ENCODE results near the gene KLHDC8B. TPM values are rescaled to one million over a fixed set of nuclear protein-coding genes. Genes with fewer than 3 reads are reported as not detected.
A peak's percentile ranks its signal among the peaks of the same experiment; 100 is the strongest.

The KLHDC8B gene
- total RNA-seq (22.9 and 36.0 TPM in 2 replicates), polyA plus RNA-seq (70.1 and 77.8 TPM in 2 replicates), polyA minus RNA-seq (67.6 and 69.7 TPM in 2 replicates), Bru-seq, nascent RNA (percentile 66 among the genes with signal in this experiment), BruChase-seq, experiment 1, labeled RNA remaining after a 6-hour chase (percentile 75 among the genes with signal in this experiment), BruChase-seq, experiment 2, labeled RNA remaining after a 2-hour chase (percentile 77 among the genes with signal in this experiment)
- polyA plus RNA-seq (2011; cell fraction: cytosol; rRNA removed): 40.8 and 46.2 TPM in 2 replicates
- polyA plus RNA-seq (2011; cell fraction: nucleus; rRNA removed): 87.9 and 95.6 TPM in 2 replicates
- 22.1 and 32.7 TPM in 2 replicates for polyA plus RNA-seq (2012)
- polyA minus RNA-seq (2011; cell fraction: cytosol; rRNA and poly(A)+ RNA removed): not detected
- 51.4 and 57.6 TPM in 2 replicates for polyA minus RNA-seq (2011; cell fraction: nucleus; rRNA and poly(A)+ RNA removed)
- long read RNA-seq, transcript KLHDC8B-201 (6 exons, 1,959 nt): major isoform, 30 of 56 reads
- long read RNA-seq, partial matches to known transcripts: 8 of 56 reads
- long read RNA-seq, other reads (novel, unspliced or antisense): 16 of 56 reads

- peaks cover 25% of the 10 kb centered on the region for H3K4me1 ChIP-seq (ENCODE audit: control insufficient read depth, extremely low read depth, insufficient read depth, low read length)
- peak within 1 kb of the TSS; percentile 99 for H2AFZ ChIP-seq (ENCODE audit: low read depth, low read length)
- peak within 1 kb of the TSS; percentile 24 for H3K27ac ChIP-seq (ENCODE audit: insufficient read depth, low read depth, low read length)
- ChIA-PET CTCF (interaction anchor here (0.6 to 8.5 kb wide), 47 partner anchors 9 to 299 kb away, joined by 3 to 87 read pairs (median 5); partner anchors contain the start of genes C3orf62, DAG1, LAMB2 and QRICH1), POLR2A (no interaction called here)
- H3K9ac ChIP-seq (replicated peaks; ENCODE audit: extremely low read depth, insufficient read depth, low read length): peak within 1 kb of the TSS; percentile 80
- H3K79me2 ChIP-seq (ENCODE audit: control insufficient read depth, insufficient read depth, low read length): peaks cover 5% of the 10 kb centered on the region
- H3K9me1 ChIP-seq (replicated peaks; ENCODE audit: control insufficient read depth, extremely low read depth, insufficient read depth, low read length): no peaks in the 10 kb centered on the region
- no TSS peak for BruUV-seq (replicated peaks)
- H3K4me2 ChIP-seq (ENCODE audit: insufficient read depth, low read length): peak within 1 kb of the TSS; percentile 67
- dilution Hi-C loops (cut with MboI; ENCODE audit: extremely low pct_ligation_motif_present, low sequenced_read_pairs): no loop called here
- no peaks in the 10 kb centered on the region for H3K27me3 ChIP-seq (ENCODE audit: control insufficient read depth in 2 of 2, insufficient read depth in 2 of 2, low read length in 2 of 2)
- H3K9me3 ChIP-seq (replicated peaks; ENCODE audit: control insufficient read depth, insufficient read depth, low read length): no peaks in the 10 kb centered on the region
- no peaks in the 10 kb centered on the region for H4K20me1 ChIP-seq (replicated peaks; ENCODE audit: control insufficient read depth, extremely low read depth, insufficient read depth, low read length)
- intact Hi-C loops (cut with micrococcal nuclease): loop anchor here (1.0 to 2.0 kb wide), 7 partner anchors 38 to 278 kb away; partner anchors contain the start of genes C3orf62, LAMB2, QRICH1 and USP4
- peak within 1 kb of the TSS; percentile 44 to 94 (median 71) for H3K4me3 ChIP-seq (replicated peaks in 1 of 3; ENCODE audit: insufficient read depth in 1 of 3, low read depth in 1 of 3, low read length in 3 of 3)
- FAIRE-seq (peak; percentile 80), DNase-seq (ENCODE audit: low read depth, low spot score) (peak; percentile 95)
- H3K36me3 ChIP-seq (ENCODE audit: control insufficient read depth in 2 of 2, extremely low read depth in 1 of 2, insufficient read depth in 2 of 2, low read length in 2 of 2): peaks cover 0 to 18% of the 10 kb centered on the region in 2 experiments
- TF ChIP-seq GATA2 (IDR thresholded peaks at IDR 0.05; ENCODE audit: insufficient read depth, insufficient read length, low read depth, low read length) (no peak), POLR2A (IDR thresholded peaks at IDR 0.05; ENCODE audit: low read depth, low read length) (peak; percentile 69), FOS (IDR thresholded peaks at IDR 0.05; ENCODE audit: borderline replicate concordance, insufficient read depth, low read length) (no peak), CTCF (IDR thresholded peaks at IDR 0.05; ENCODE audit: extremely low read depth in 1 of 2, insufficient read depth in 1 of 2, low read depth in 1 of 2, low read length in 2 of 2) (peak; percentile 93 to 99), MYC (IDR thresholded peaks at IDR 0.05; ENCODE audit: low read depth, low read length) (peak; percentile 12), JUN (IDR thresholded peaks at IDR 0.05; ENCODE audit: borderline replicate concordance, insufficient read depth, insufficient read length, low read depth) (no peak), POLR2AphosphoS5 (IDR thresholded peaks at IDR 0.05; ENCODE audit: insufficient read depth, low read depth, low read length) (no peak)
Measured at GRCh38 chr3:49171119-49171774, at the start of gene KLHDC8B. Gene KLHDC8B (plus strand): TSS chr3:49171598. CDS start chr3:49172770, 1,172 bp downstream.

All from endothelial cell of umbilical vein (primary cell).